GM18520 (cell line): Measurements from ENCODE around the gene TRPM8.

Source experiments
- ATAC-seq: cut with Tn5 transposase; IDR thresholded peaks from one replicate; pipeline ENCODE4 v1.9.1; 2021; ENCODE audit not compliant: unreplicated experiment

The TRPM8 gene

DNA sequence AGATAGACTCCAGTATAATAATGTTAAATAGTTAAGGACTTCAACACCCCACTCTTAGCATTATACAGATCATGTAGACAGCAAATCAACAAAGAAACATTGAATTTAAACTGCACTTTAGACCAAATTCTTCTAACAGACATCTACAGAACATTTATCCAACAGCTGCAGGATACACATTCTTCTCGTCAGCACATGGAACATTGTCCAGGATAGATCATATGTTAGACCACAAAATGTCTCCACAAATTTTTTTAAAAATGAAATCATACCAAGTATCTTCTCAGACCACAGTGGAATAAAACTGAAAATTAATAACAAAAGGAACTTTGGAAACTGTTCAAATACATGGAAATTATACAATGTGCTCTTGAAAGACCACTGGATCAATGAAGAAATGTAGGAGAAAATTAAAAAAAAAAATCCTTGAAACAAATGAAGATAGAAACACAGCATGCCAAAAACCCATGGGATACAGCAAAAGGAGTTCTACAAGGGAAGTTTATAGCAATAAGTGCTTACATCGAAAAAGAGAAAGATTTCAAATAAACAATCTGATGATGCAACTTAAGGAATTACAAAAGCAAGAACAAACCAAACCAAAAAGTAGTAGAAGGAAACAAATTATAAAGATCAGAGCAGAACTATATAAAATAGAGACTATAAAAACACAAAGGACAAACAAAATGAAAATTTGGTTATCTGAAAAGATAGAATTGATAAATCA lies 121.1 kb downstream of the TRPM8 start:
- ATAC-seq, result no peak

DNA sequence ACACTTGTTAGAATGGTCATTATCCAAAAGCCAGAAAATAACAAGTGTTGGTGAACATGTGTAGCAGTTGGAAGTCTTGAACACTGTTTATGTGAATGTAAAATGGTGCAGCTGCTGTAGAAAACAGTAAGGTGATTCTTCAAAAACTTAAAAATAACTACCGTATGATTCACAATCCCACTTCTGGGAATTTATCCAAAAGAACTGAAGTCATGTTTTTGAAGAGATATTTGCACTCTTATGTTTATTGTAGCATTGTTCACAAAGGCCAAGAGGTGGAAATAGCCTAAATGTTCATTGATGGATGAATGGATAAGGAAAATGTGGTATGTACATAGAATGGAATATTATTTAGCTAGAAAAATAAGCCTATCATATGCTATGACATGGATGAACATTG lies 127.0 kb downstream of the TRPM8 start:
- ATAC-seq, result no peak

DNA sequence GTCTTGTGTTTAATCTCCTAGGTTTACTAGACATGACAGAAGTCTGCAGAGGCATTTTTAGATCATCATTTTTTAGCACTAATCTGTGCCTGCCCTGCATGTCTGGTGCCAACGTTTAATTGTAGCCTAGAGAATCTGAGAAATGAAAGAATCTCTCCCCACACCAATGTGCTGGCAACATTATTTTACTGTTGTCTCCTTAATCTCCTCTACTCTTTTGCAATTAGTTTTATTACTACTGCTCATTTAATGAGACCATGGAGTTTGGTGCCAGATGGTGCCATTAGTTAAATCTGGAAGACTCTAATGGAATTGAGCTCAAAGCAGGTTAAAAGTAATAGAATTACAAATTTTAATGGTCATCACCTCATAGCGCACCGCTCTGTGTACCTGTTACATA lies 129.3 kb downstream of the TRPM8 start:
- ATAC-seq, result no peak

DNA sequence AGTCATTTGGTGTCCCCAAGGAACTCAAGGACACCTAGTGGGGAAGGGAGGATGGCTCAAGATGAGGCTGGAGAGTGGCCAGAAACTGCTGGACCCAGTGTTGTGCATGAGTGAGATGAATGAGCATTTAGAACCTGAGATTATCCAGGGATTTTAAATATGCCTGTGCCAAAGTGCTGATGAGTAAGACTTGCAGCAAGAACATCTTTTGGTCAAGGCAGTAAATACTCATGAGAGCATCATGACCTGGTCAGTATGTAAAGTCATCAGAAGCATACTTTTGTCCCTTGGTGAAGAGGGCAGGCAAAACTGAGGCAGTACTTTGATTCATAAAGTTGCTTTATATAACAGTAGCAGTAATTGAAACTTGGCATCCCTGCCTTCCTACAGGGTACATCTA lies 130.2 kb downstream of the TRPM8 start:
- ATAC-seq, result no peak

DNA sequence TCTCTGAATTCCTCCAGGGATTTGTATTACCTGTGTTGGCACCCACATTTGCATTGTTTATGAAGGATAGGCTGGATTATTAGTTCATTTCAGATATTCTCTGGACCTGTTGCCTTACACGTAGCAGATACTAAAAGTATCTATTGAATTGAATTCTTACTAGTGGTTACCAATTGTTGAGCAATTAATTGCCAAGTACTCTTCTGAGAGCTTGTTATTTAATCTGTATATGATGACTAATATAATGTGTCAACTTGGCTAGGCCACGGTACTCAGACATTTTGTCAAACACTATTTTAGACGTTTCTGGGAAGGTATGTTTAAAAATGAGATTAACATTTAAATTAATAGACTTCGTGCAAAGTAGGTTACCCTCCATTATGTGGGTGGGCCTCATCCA lies 130.9 kb downstream of the TRPM8 start:
- no peak for ATAC-seq

DNA sequence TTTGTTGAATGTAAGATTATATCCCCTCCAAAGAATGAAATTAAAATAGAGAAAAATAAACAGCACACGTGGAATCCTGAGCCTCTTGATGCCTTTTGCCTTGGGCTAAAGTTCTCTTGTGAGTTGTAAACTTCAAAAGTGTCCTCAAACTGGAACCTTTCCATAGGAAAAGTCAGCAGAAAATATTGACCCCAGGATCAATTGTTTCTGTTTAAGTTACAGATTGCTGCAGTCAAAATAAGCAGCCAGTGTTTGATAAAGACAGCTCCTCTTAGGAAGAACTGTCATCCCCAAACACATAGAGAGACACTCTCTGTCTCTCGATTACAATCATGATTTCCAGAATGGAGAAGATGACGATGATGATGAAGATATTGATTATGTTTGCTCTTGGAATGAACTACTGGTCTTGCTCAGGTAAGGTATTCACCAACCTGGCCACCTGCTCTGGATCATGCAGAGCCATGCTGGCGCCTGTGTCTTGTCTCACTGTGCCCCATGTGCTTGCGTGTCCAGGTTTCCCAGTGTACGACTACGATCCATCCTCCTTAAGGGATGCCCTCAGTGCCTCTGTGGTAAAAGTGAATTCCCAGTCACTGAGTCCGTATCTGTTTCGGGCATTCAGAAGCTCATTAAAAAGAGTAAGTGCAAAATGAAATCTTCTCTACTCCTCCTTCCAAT lies 133.4 kb downstream of the TRPM8 start, which contains the start of gene SPP2:
Gene SPP2, plus strand, starts transcription at position 248 of the 681 bp plus-strand sequence. Its CDS starts 85 bp downstream, at position 333.
- no peak for ATAC-seq

DNA sequence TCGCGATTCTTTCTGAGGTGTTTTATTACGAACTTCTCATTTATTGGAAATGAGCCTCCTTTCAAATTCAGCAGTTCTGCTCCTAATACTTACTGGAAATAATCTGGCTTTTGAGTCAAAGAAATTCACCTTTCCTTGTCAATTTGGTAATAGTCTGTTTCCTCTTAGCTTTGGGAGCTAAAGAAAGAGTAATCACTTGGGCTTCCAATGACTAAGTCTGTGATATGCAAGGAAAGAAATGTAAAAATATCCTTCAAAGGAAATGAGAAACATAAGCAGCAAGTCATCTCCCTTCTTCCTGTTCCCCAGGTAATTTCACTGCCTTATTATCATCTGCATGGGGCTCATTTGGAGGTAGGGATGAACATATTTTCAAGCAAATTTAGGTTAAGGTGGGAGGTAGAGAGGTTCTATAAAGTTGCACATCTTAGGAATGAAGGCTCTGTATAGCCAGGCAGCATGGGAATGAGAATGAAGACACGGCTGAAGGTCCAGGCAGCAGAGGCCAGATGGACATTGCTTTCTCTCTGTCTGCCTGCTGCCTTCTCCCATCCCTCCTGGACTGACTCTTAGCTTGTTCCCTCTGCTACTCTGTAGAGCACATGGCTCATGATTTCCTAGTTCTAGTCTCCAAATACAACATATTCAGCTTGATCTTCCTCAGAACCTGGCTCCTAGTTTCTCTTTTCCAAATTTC lies 134.3 kb downstream of the TRPM8 start:
- ATAC-seq, result no peak

DNA sequence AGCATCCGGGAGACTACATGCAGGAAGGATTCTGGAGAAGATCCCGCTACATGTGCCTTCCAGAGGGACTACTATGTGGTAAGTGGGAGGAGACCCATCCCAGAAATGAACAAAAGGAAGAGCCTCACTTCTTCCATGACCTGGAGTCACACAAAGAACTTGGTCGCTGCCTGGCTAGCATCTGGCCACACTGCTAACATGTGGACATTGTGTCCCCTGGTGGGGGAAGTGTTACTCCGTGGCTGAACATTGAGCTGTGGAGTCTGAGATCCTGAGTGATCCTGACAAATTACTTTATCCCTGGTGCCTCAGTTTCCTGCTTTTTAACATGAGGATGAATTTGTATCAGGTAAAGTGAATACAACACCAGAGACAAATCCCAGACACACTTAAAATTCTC lies 141.7 kb downstream of the TRPM8 start:
- ATAC-seq, result no peak

DNA sequence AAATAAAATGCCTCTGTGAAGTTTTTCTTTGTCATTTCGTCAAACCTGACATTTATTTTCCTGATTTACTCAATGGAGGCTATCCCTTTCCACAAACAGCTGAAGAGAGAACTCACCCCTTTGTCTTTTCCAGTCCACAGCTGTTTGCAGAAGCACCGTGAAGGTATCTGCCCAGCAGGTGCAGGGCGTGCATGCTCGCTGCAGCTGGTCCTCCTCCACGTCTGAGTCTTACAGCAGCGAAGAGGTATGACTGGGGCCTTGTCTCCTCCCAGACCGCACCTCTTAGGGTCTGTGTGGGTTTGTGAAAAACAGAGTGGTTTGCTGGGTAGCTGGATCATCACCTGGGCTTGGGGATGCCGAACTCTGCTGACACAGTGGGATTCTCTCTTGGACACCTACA lies 143.1 kb downstream of the TRPM8 start:
- ATAC-seq, result no peak

DNA sequence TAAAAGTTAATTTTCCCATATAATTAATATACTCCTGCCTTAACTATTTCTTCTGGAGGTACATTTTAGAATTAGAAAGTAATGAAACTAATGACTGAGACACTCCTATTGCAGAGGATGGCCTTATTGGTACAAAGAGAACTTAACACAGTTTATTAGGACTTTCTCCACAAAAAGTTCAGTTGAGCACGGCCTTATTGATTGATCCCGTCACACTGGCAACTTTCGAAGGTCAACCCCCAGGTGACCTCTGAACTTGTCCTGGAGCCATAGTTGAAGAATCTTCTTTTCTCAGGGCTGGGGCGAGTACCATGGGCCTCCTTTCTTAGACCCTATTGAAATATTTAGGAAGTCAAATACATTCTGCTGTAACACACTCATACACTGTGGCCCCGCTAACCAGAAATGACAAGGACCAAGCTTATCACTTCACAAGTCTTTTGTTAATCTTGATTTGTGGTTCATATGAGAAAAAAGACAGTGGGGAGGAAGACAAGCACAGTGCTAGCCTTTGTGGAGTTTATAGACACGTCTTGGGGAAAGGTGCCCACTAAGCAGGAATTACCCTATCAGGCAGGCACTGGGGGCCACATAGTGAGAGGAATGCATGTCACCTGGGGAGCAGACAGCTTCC lies 144.6 kb downstream of the TRPM8 start:
- no peak for ATAC-seq

DNA sequence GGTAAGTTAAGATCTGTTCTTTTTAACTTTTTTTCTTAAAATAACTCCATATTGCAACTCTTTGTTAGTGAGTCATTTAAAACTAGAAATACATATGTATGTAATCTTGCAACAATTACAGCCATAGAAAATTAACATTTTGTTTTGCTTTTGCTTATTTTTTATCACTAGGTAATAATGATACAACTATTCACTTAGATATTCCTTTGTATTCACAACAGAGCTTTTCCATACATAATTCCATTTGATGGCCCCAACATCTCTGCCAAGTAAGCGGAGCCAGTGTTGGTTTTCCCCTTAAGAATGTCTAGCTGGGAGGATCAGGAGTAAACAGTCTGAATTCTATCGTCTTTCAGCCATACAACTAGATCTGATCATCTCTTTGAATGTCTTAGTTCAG lies 149.4 kb downstream of the TRPM8 start:
- ATAC-seq, result no peak
